Measurements from ENCODE around the gene TCIRG1.

TCIRG1 gene

DNA sequence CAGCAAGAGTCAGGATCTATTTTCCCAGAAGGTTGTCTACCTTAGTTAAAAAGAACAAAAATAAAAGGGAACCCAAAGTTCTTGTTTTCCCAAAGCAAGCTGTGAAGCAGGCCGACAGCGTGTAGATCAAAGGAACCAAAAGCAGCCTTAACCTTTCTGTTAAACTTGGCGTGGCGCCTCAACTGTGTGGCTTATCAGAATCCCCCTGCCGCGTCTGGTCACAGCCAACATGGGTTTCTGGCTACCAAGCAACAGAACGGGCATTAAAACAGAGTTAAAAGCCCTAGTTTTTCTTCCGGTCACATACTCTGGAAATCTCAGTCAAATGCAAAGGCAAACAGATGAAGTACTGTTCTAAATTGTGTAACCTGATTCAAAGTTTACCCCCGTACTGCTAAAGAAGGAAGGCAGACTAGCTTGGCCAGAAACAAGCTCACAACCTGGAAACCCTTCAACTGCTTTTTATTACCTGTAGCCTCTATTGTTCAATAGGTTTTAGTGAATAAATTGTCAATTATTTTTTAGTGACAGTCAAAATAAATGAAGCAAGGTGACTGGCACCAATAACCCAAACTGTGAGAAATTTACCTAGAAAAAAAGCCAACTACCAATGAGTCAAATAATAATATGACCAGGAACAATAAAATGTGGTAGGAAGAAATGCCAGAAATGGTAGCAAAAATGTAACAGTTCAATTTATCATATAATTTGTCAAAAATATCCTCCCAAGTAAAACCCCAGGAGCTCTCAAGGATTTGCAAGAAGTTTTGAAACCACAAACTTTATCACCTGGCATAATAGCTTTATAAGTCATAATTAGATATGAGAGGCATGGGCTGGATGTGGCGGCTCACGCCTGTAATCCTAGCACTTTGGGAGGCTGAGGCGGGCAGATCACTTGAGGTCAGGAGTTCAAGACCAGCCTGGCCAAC, 60.9 kb downstream of the TCIRG1 start:
- peak overlapping the region; percentile 89 for H3K27ac ChIP-seq
- TF ChIP-seq, protein P1, sequence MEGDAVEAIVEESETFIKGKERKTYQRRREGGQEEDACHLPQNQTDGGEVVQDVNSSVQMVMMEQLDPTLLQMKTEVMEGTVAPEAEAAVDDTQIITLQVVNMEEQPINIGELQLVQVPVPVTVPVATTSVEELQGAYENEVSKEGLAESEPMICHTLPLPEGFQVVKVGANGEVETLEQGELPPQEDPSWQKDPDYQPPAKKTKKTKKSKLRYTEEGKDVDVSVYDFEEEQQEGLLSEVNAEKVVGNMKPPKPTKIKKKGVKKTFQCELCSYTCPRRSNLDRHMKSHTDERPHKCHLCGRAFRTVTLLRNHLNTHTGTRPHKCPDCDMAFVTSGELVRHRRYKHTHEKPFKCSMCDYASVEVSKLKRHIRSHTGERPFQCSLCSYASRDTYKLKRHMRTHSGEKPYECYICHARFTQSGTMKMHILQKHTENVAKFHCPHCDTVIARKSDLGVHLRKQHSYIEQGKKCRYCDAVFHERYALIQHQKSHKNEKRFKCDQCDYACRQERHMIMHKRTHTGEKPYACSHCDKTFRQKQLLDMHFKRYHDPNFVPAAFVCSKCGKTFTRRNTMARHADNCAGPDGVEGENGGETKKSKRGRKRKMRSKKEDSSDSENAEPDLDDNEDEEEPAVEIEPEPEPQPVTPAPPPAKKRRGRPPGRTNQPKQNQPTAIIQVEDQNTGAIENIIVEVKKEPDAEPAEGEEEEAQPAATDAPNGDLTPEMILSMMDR (conservative IDR thresholded peaks at IDR 0.05) = no peak

All from VCaP (cell line).